HepG2 (cell line): ENCODE data around the gene WWP2. TPM values are rescaled to one million over a fixed set of nuclear protein-coding genes. Genes with fewer than 3 reads are reported as not detected.
A peak's percentile ranks its signal among the peaks of the same experiment; 100 is the strongest.

Source experiments
- ATF7-NPFF ChIP-seq: sonication (generic); formaldehyde crosslinking; IDR thresholded peaks from 2 replicates; pipeline ENCODE4 v1.8.1; 2023; ENCODE audit warnings: mild to moderate bottlenecking, low read depth, missing genetic modification reagents, moderate library complexity
- CENPX ChIP-seq: sonication (generic); formaldehyde crosslinking; IDR thresholded peaks from 2 replicates; pipeline ENCODE4 v1.9.0; 2021; ENCODE audit warnings: mild to moderate bottlenecking, missing genetic modification reagents, moderate library complexity
- EEA1 ChIP-seq: sonication (generic); formaldehyde crosslinking; IDR thresholded peaks from 2 replicates; pipeline ENCODE4 v1.5.1; 2020; ENCODE audit warnings: mild to moderate bottlenecking, missing genetic modification reagents, borderline replicate concordance
- ELF3 ChIP-seq: IDR thresholded peaks from 2 replicates; pipeline ENCODE4 v1.6.1; 2016; ENCODE audit warnings: missing genetic modification reagents, missing compliant biosample characterization
- HES4 ChIP-seq: sonication (generic); formaldehyde crosslinking; IDR thresholded peaks from 2 replicates; pipeline ENCODE4 v1.9.0; 2021; ENCODE audit warnings: mild to moderate bottlenecking, missing genetic modification reagents, borderline replicate concordance
- HMGXB4 ChIP-seq, 2 experiments: sonication (generic) in 1 of 2; formaldehyde crosslinking in 1 of 2; IDR thresholded peaks; 2 replicates each; pipeline versions ENCODE4 v1.4.0 to v1.6.1; 2018 to 2020; ENCODE audit warnings: missing genetic modification reagents in 2 of 2, borderline replicate concordance in 1 of 2, low read depth in 1 of 2, mild to moderate bottlenecking in 1 of 2, missing biosample characterization in 1 of 2
- MED8 ChIP-seq: sonication (generic); formaldehyde crosslinking; IDR thresholded peaks from 2 replicates; pipeline ENCODE4 v1.8.1; 2023; ENCODE audit warnings: mild to moderate bottlenecking, missing genetic modification reagents; ENCODE audit not compliant: insufficient replicate concordance
- MXD4 ChIP-seq: IDR thresholded peaks from 2 replicates; pipeline ENCODE4 v1.6.1; 2016; ENCODE audit warnings: mild to moderate bottlenecking, missing biosample characterization, missing genetic modification reagents
- PAXIP1 ChIP-seq: sonication (generic); formaldehyde crosslinking; conservative IDR thresholded peaks from 2 replicates; pipeline ENCODE4 v1.4.0; 2020; ENCODE audit warnings: mild to moderate bottlenecking, missing genetic modification reagents, moderate library complexity
- TFDP1 ChIP-seq: IDR thresholded peaks from 2 replicates; pipeline ENCODE4 v1.6.1; 2016; ENCODE audit warnings: missing compliant biosample characterization, missing genetic modification reagents, borderline replicate concordance
- TRAFD1 ChIP-seq: sonication (generic); formaldehyde crosslinking; IDR thresholded peaks from 2 replicates; pipeline ENCODE4 v1.5.1; 2020; ENCODE audit warnings: missing genetic modification reagents, mild to moderate bottlenecking, borderline replicate concordance
- ZNF292 ChIP-seq: sonication (generic); formaldehyde crosslinking; IDR thresholded peaks from 2 replicates; pipeline ENCODE4 v1.8.1; 2022; ENCODE audit warnings: mild to moderate bottlenecking, low read depth, missing genetic modification reagents, borderline replicate concordance
- ZNF34 ChIP-seq: sonication (generic); formaldehyde crosslinking; IDR thresholded peaks from 2 replicates; pipeline ENCODE4 v1.4.0; 2020; ENCODE audit warnings: mild to moderate bottlenecking, missing genetic modification reagents, borderline replicate concordance
- ZNF367 ChIP-seq: sonication (generic); formaldehyde crosslinking; IDR thresholded peaks from 2 replicates; pipeline ENCODE4 v1.4.0; 2020; ENCODE audit warnings: missing genetic modification reagents, borderline replicate concordance
- ZNF547 ChIP-seq: sonication (generic); formaldehyde crosslinking; IDR thresholded peaks from 2 replicates; pipeline ENCODE4 v1.5.1; 2020; ENCODE audit warnings: mild to moderate bottlenecking, missing genetic modification reagents
- ZNF580 ChIP-seq: IDR thresholded peaks from 2 replicates; pipeline ENCODE4 v1.6.1; 2016; ENCODE audit warnings: low read depth, borderline replicate concordance
- ZNF670 ChIP-seq: sonication (generic); formaldehyde crosslinking; IDR thresholded peaks from 2 replicates; pipeline ENCODE4 v1.8.0; 2022; ENCODE audit warnings: mild to moderate bottlenecking, missing genetic modification reagents, borderline replicate concordance
- polyA plus RNA-seq, 8 experiments: library from polyadenylated mRNA; depleted of rRNA in 3 of 8; stranded (reverse) in 7 of 8; unstranded in 1 of 8; fragments of >200 nt; fragmentation: Illumina TruSeq in 4 of 8; extraction: Trizol in 4 of 8; gene quantifications; 2 replicates each; pipeline versions ENCODE4 v1.2.1 to v1.2.3, GENCODE V29; 2011 to 2016; ENCODE audit warnings: low read depth in 4 of 8, missing spikeins in 1 of 8, mixed read lengths in 1 of 8; ENCODE audit not compliant: insufficient read depth in 1 of 8
- total RNA-seq, 5 experiments: library from RNA; depleted of rRNA; stranded (reverse); fragments of >200 nt; fragmentation: Illumina TruSeq; extraction: Trizol; gene quantifications; 2 replicates each; pipeline ENCODE4 v1.2.3, GENCODE V29; 2016; ENCODE audit warnings: low read depth in 1 of 5

Gene WWP2
- total and polyA plus RNA-seq, 2 of the 13 experiments (the other 11 are each of a cell fraction or from before 2014, with no cell fraction given): 11.4 to 28.2 TPM

GRCh38 chr16:69860233-69861231, 98.4 kb downstream of the WWP2 start (continued):
- TF ChIP-seq TFDP1 (0 out of 2 replicates have a peak, but pooled peaks have one; percentile 13), HMGXB4 (CRISPR knock-in tag; IDR thresholded peaks at IDR 0.05; ENCODE audit: borderline replicate concordance in 1 of 2, low read depth in 1 of 2) (no peak), MED8 (CRISPR knock-in tag) (no peak), ZNF367 (no peak), ELF3 (CRISPR knock-in tag) (peak; percentile 16; the same call in 1 of the 2 replicates), ZNF580 (no peak), ZNF34 (CRISPR knock-in tag) (no peak), ZNF547 (CRISPR knock-in tag) (no peak), PAXIP1 (CRISPR knock-in tag) (peak; percentile 60), ATF7-NPFF (CRISPR knock-in tag) (no peak), CENPX (no peak), HES4 (CRISPR knock-in tag) (no peak), ZNF292 (CRISPR knock-in tag) (no peak), ZNF670 (CRISPR knock-in tag) (no peak), EEA1 (CRISPR knock-in tag) (no peak), TRAFD1 (CRISPR knock-in tag) (no peak), MXD4 (CRISPR knock-in tag) (no peak)
